ENCODE measurements around the gene KLHL29.

- TF ChIP-seq CTCF (IDR thresholded peaks at IDR 0.05; ENCODE audit: low read depth, low read length, poor library complexity, severe bottlenecking): no peak
- TF ChIP-seq EZH2phosphoT487 (IDR thresholded peaks at IDR 0.05; ENCODE audit: borderline replicate concordance, low read length): no peak
Measured at GRCh38 chr2:23751747-23752265, 366.8 kb downstream of the KLHL29 start.
